ENCODE measurements around the gene SYDE2.
"Not testable (repeated sequence)": the region's sequence is repeated elsewhere in the genome, so short reads cannot be mapped to it uniquely, and the experiment has no call there.

The SYDE2 gene, protein sequence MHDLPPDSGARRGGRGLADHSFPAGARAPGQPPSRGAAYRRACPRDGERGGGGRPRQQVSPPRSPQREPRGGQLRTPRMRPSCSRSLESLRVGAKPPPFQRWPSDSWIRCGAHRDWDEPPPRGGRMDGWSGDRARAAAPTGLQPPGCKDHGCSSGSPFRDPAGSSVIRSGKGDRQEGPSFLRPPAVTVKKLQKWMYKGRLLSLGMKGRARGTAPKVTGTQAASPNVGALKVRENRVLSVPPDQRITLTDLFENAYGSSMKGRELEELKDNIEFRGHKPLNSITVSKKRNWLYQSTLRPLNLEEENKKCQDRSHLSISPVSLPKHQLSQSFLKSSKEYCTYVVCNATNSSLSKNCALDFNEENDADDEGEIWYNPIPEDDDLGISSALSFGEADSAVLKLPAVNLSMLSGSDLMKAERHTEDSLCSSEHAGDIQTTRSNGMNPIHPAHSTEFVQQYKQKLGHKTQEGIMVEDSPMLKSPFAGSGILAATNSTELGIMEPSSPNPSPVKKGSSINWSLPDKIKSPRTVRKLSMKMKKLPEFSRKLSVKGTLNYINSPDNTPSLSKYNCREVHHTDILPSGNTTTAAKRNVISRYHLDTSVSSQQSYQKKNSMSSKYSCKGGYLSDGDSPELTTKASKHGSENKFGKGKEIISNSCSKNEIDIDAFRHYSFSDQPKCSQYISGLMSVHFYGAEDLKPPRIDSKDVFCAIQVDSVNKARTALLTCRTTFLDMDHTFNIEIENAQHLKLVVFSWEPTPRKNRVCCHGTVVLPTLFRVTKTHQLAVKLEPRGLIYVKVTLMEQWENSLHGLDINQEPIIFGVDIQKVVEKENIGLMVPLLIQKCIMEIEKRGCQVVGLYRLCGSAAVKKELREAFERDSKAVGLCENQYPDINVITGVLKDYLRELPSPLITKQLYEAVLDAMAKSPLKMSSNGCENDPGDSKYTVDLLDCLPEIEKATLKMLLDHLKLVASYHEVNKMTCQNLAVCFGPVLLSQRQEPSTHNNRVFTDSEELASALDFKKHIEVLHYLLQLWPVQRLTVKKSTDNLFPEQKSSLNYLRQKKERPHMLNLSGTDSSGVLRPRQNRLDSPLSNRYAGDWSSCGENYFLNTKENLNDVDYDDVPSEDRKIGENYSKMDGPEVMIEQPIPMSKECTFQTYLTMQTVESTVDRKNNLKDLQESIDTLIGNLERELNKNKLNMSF

DNA sequence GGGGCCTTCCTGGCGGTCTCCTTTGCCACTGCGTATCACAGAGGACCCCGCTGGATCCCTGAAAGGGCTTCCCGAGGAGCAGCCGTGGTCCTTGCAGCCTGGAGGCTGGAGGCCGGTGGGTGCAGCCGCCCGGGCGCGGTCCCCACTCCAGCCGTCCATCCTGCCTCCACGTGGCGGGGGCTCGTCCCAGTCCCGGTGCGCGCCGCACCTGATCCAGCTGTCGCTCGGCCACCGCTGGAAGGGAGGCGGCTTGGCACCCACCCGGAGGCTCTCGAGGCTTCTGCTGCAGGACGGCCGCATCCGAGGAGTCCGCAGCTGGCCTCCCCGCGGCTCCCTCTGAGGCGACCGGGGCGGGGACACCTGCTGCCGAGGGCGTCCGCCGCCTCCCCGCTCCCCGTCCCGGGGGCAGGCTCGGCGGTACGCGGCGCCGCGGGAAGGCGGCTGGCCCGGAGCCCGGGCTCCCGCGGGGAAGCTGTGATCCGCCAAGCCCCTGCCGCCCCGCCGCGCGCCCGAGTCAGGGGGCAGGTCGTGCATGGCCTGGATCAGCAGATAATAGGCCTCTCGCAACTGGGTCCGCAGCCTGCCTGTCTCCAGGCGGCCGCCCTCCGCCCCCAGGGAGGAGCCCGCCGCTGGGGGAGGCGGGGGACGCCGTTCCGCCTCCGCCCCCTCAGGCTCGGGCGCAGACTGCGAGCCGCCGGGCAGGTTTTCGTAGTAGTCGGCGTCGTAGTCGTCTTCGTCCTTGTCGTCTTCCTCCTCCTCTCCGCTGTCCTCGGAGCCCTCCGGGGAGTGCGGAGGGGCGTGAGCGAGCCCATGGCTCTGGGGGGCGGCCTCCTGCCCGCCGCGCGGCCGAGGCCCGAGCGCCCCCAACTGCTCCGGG is at the start of gene SYDE2:
SYDE2 (minus strand) TSS at position 554 of the 877 bp plus-strand sequence; CDS start at position 534, 20 bp downstream.
- peak; percentile 85 for DNase-seq

DNA sequence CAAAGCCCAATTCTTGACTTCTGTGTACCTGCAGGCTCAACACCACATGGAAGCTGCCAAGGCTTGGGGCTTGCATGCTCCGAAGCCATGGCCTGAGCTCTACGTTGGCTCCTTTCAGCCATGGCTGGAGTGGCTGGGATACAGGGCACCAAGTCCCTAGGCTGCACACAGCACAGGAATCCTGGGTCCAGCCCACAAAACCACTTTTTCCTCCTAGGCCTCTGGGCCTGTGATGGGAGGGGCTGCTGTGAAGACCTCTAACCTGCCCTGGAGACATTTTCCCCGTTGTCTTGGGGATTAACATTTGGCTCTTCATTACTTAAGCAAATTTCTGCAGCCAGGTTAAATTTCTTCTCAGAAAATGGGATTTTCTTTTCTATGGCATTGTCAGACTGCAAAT is 48.2 kb upstream of the SYDE2 start:
- not testable (repeated sequence) for DNase-seq

DNA sequence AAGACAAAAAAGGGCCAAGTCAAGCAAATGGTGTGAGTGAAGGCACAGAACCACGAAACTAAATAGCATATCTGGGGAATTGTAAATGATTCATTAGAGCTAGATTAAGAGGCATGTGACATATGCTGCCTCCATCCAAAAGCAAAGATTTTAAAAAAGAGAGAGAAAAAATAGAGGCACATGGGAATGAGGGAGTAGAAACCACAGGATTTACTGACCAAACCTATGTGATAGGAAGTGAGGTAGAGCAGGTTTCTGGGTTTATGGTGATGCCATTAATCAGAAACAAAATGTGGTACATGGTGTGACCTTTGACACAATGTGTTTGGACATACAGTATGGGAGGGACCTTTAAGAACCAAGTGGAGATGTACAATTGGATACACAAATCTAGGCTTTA is 45.1 kb upstream of the SYDE2 start:
- no peak for DNase-seq

DNA sequence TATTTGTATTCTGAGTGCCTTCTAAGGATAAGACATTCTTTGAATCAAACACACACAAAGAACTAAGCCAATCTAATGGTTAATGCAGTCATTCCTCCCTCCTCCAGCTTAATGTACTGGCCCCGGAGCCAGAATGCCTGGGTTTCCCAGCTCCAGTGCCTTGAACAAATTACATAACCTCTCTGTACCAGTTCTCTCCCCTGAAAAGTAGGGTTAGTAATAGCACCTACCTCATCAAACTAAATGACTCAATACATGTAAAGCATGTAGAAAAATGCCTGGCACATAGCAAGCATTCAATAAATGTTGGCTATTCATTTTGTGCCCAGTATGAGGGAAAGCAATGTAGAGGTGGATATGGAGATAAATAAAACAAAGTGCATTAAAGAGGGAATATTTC is 44.6 kb upstream of the SYDE2 start:
- no peak for DNase-seq

DNA sequence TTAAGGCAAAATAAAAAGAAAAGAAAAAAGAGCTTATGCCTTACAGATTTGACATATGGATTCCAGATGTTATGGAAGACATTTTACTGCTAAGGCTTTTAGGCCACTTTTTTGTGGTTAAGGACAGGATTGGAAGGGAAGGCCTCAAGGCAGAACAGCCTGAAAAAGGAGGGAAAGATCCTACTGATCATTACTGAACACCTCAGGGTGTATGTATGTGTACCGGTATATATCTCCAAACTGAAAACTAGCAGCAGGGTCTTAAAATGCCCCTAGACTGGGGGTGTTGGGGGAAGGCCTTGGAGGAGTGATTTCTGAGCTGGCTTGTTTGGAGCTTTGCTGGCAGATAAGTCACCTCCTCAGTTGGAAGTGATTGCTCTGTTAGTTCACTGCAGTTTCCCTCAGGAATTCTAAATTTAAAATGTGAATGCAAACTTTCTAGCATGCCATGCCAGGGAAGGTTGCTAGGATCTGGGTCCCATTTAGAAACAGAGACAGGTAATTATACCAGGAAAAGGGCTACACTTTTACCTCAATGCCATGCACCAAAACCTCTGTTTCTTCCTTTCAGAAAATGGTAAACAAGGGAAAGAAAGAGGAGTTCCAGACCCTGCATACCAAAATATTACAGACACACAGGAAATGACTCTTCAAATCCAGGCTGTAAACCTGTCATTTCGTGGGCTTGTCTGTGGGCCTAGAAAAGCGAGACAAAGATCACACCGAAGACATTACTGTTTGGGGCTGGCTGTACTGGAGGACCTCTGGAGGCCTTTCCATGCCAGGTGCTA is 43.6 kb upstream of the SYDE2 start:
- no peak for DNase-seq

DNA sequence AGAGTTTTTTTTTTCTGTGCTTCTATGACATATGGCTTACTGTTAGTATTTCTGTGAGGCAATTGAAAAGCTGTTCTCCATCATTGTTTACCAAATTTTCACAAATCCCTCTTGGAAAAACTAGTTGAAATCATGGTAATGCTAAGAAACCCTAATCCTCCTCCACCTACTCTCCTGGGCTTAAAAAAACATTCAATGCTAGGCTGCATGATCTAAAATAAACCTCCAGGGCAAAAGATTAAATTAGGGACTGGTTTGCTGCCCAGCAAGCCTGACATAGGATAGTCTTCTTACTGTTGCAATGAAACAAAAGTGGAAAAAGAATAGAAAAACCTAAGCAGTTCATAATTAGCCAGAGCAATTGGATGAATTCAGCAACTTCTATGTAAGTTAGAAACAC is 42.6 kb upstream of the SYDE2 start:
- no peak for DNase-seq

DNA sequence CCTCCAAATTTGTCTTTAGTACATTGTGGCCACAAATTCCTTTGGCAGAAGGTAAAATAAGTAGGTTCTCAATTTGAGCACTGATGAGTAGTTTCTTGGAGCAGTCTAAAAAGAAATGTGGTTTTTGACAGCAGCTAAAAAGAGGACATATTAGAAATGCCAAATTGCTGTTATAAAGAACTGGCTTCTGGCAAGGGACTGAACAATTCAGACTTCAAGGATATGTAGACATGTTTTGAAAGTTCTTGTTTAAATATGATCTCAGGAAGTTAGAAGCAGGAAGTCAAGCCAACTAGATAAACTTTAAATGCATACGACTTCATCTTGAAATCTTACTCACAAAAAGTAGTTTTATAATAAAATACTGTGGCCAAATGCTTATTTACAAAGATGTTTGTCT is 39.8 kb upstream of the SYDE2 start:
- no peak for DNase-seq

DNA sequence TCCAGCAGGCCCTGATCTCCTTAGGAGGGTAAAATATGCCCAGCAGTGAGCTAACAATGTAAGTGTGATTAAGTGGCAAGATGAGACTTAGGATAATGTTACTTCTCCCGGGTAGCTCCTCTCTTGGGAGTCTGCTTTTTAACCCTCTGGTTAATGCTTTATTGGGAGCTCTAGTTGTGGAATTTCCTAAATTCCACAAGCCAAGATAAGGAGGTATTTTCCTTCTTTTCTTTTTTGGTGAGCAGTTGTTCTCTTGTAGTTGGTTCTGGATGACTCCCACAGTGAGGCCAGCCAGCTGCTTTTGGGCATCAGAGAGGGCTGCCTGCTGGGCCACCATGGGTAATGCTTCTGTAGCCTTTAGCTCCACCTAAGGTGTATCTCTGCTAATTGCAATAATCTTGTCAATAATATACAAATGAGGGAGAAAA is 39.4 kb upstream of the SYDE2 start:
- DNase-seq, result peak; percentile 67

DNA sequence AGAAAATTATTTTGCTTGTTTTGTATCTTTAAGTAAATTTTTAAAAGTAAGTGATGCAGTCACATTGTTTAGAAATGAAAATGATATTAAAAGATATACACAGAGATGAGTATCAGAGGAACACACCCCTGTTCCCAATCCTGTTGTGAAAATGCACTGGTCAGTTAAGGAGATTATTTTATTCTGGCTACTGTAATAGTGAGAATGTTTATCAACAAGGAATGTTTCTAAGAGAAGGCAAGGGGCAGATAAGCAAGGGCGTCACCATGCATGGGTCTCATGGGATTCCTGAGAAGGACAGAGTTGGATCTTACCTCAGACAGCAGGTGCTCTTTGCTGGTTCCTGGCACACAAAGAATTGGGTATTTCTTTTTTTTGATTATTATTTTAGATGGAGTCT is 36.8 kb upstream of the SYDE2 start:
- no peak for DNase-seq

DNA sequence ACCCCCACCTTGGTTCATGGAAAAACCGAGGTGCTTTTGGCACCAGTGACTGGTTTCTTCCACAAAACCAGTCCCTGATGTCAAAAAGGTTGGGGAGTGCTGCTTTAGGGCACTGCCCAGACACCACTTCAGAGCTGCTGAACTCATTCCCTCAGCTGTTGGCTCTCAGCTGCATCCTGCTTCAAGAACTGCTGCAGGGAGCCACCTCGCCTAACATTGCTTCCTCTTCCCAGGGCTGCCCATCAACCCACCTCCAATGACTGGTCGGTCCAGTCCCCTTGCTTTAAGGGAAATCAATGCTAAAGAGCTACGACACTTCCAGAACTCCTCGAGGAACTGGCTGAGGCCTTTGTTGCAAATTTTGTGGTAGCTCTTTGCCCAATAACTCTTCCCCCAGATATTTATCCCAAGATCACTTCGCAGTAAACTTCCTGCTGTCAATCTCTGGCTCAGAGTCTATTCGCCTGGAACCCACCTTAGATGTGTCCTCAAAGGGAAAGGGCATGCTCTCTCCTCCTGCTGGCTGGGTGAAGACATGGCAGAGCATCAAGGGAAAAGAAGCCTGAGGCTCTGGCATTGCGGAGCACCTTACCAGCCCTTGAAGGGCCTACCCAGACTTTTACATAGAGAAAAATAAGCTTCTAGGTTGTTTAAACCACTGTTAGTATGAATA is 29.6 kb upstream of the SYDE2 start:
- DNase-seq, result peak; percentile 15

DNA sequence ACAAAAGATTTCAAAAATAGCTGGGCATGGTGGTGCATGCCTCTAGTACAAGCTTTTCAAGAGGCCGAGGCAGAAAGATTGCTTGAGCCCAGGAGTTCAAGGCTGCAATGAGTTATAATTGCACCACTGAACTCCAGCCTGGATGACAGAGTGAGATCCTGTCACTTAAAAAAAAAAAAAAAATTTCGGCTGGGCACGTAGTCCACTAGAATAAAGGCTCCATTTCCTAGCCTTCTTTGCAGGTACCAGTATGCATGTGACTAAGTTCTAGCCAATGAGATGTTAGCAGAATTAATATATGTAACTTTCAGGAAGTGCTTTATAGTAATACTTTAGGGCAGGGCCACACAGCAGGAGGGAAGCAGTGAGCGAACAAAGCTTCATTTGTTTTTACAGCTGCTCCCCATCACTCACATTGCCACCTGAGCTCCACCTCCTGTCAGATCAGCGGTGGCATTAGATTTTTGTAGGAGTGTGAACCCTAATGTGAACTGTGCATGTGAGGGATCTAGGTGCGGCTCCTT is 28.8 kb upstream of the SYDE2 start:
- DNase-seq, result no peak

DNA sequence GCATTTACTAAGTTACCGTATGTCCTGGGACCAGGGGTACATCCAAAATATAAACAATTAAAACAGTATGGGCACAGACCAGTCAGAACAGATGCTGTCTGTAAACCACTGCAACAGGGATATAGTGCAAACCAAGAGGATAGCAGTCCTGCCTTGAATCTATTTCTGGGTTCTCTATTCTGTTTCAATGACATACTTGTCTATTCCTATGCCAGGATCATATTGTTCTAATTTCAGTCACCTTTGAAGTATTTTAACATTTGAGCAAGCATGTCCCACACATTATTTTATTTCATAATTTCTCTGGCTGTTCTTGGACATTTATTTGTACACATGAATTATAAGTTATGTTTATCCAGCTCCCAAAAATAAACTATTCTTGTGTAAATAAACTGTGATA is 28.2 kb upstream of the SYDE2 start:
- no peak for DNase-seq

DNA sequence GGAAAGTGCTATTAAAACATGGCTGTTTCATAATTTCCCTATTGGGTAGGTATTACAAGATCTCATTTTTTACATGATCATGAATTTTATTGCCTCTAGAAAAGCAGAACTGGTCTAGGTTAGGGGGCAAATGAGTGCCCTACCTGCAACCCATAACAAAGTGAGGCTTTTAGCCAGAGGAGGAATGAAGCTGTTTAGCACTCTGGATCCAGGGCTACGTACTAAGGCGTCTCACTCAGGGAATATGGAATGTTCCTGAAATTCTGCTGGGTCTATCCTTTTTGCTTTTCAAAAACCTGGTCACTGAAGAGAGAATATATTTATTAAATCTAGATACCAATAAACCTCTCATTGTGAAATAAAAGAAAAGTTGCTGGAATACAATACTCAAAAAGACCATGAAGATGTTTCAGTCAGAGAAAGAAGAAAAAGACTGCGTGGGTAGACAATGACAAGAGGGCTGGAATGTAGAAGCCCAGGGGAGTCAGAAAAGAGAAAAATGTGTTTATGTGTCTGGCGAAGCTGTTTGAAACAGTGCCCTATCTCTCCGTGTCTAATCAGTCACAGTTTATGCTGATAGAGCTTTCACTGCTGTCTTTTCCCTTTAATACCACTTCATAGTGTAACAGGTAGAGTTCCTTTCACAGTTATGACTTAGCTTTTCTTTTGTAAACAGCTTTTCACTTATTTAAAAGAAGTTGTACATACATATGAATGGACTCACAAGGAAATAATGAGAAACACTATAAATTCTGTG is 25.0 kb upstream of the SYDE2 start:
- no peak for DNase-seq

DNA sequence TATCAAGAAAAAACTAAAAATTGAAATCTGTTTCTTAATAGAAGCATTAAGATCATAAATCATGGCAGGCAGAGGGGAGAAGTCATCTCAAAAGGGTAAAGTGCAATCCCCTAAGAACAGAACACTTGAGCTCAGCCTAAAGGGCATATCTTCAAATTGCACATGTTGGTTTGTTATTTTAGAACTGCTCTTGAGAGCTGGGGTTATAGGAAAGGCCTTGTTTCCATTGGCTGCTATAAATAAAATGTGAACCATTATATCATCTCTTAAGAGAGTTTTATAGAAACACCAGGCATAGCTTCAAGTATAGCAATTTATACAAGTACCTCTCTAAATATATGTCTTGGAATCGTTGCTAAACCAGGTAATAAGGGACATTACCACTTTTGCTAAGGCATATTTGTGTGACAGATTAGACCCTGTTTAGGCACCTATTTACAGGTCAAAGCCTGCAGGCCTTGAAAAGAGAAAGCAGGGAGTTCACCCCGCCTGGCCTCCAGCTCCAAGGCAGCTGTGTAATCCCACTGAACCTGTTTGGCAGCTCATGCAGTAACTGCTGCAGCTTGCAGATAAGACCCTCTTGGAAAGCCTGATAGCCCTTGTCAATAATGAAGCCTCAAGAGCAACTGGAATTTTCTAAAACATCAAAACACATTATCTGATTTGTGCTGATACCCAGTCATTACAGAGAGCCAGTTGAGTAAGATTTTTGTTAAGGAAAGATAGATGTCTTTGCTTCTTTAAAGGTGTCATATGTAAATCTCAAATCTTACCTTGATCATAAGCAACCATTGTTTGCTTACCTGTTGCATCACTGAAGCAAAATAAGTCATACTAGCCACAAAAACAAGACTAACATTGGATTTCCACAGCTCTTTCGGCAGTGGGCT is 24.2 kb upstream of the SYDE2 start:
- peak; percentile 90 for DNase-seq

DNA sequence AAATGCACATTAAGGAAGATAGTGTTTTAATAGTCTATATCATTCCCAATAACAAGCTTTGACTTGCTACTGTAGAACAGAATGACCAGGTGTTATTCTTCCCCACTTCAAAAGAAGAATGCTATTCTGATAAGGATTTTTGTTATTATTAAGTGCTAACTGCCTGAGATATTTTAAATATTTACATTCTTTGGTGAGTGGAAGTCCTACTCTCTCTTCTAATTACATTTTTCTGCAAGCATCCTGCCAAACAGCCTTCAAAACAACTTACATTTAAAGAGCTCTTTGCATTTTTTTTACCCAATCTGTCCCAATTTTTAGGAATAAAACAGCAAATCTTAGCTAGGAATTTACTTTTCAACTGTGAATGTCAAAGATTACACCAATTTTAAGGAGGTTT is 23.5 kb upstream of the SYDE2 start:
- DNase-seq, result no peak

DNA sequence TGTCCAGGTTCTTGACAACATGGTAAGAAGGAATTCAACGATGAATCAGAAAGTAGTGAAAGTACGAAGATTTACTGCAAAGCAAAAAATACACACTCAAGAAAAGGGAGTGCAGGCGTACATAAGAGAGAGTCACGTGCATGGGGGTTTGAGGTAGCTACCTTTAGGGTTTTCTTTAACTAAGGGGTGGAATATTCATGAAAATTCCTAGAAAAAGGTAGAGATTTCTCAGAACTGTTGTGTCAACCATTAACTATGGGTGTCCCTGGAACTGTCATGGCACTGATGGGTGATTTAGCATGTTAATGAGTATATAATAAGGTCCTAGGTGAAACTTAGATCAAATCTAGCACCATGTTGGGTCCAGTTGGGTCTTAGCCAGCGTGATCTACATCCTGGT is 22.5 kb upstream of the SYDE2 start:
- DNase-seq, result no peak

DNA sequence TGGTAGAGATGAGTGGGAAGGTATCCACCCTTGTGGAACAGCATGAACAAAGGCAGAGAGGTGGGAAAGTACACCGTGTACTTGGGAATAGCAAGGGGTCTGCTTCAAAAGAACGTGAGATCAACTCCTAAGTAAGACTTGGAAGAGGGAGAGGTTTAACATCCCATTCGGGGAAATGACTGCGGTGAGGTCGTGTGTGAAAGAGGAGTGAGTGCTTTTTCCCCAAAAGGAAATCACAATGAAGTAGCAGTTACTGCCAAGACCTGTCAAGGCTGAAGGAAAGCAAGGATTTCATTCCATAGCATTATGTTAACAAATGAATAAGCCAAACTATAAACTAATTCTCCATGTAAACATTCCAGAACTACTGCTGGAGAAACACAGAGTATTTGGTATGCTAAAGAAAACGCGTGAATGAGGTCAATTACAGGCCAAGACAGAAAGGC is 20.0 kb upstream of the SYDE2 start:
- DNase-seq, result no peak

DNA sequence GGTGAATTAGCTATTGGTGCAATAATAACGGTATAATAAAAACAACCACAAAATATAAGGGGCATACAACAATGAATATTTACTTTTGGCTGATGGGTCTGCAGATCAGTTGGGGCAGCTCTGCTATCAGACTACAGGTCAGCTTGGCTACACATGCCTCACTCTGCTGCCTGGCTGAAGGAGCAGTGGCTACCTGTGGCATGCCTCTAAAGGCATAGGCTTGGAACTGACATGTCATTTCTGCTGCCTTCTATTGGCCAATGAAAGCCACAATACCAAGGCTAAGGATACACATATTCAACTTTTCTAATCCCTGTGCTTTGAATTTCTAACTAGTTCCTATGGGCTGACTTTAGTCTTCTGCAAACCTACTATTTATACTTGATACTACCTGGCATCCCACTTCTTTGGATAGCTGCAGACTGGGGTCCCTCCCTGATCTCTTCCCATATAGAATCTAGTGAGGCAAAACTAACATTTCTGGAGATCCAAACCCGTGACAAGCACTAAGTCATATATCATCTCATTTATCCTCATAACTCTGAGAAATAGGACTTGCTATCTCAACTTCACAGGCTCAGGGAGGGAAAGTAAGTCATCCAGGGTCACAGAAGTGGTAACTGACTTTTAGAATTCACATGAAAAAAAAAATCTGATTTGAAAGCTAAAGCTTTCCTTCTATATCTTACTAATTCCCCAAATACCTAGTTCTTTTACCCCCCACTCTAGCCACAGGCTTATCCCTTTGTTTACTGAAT is 19.2 kb upstream of the SYDE2 start:
- DNase-seq, result no peak

Data from hematopoietic multipotent progenitor cell treated with erythropoietin and hydrocortisone succinate and interleukin-3 and kit ligand, for 8 days (in vitro differentiated cells).